Hepatic stellate cell (primary cell): Measurements from ENCODE around the gene LMOD3.

Experiments used
- DNase-seq: peaks from one replicate; pipeline ENCODE4 v3.0.0; 2011; ENCODE audit warnings: low spot score

The LMOD3 gene

DNA sequence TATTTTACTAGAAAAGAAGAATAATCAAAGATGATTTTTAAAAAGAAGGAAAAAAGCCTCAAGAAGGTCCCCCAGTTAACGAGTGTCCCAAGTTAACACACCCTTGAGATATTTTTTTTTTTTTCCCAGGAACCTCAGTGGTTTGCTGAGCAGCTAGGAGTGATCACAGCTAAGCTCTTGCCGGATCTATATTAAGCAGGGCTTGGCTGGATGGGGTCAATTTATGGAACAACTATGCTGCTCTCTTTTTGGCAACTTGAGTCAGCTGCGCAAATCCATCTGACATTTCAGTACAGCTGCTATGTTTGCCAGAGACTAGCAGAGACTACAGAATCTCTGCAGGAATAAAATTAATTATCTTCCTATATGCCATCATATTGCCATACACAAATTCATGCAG, at the start of gene LMOD3:
Gene LMOD3 (minus strand): TSS at position 193 of the 400 bp plus-strand sequence. CDS start 209 bp downstream, outside the sequence.
- no peak for DNase-seq

DNA sequence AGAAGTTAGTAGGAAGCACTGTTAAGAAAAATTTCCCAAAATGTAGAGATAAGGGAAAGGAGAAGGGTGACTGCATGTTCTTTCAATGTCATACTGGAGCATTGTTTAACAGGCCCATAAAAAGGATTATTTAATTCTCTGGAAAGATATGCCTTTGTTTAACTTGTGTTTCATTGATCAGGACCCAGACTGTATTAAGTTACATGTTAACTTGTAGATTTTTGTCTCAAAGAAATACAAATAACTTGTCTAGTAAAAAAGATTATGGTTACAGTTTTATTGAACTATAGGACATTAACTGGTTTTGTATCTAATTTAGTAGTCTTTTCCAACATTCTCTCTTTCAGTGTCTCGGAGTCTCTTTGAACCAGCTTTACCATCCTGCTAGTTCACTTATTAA, 49.7 kb upstream of the LMOD3 start:
- no peak for DNase-seq

DNA sequence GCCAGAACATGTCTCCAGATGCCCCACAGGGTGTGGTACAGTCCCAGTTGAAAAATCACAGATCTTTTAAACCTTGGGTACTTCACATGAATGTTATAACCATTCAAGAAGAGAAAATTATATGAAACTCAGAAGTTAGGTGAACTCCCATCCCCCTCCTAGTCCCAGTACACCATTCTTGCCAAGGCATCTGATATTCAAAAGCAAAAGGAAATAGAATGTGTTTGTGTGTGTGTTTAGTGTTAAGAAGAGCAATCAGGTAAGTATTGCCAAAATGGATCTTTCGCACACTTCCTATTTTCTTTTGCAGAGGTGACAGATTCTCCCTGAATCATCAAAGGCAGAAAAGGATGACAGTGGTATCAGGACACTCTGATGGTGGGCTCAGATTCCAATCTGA, 44.1 kb upstream of the LMOD3 start:
- DNase-seq = no peak

DNA sequence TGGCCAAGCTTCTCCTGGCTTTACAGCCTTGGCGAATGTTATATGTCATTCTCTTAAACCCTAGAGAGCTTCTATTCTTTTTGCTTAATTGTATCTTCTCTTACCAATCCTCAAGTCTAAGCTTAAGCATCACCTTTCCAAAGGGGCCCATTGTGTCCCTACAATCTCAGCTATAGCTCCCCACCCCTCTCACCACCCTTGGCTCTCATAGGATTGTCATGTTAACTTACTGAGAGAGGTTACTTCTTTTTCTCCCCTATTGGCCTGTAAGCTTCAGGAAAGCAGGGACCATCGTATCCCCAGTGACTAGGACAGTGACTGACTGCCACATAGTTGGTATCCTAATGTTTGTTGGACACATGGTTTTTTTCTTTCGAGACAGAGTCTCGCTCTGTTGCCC, 43.3 kb upstream of the LMOD3 start:
- no peak for DNase-seq

DNA sequence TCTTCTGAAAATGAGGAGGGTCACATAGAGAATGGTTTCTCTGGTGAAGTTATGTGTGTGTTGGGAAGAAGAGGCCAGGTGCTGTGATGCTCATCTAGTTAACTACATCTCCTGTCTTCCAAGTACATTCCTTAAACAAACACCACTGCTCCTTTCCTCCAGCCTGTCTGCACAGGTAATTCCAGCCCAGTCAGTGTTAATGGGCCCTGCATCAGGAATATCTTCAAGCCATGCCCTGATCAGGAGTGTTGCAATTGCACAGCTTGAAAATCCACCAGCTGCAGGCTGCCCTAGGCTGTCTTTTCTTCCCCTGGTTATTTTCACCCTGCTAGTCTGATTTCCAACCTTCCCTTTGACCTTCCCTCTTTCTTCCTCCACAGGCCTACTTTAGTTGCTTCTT, 41.9 kb upstream of the LMOD3 start:
- no peak for DNase-seq

DNA sequence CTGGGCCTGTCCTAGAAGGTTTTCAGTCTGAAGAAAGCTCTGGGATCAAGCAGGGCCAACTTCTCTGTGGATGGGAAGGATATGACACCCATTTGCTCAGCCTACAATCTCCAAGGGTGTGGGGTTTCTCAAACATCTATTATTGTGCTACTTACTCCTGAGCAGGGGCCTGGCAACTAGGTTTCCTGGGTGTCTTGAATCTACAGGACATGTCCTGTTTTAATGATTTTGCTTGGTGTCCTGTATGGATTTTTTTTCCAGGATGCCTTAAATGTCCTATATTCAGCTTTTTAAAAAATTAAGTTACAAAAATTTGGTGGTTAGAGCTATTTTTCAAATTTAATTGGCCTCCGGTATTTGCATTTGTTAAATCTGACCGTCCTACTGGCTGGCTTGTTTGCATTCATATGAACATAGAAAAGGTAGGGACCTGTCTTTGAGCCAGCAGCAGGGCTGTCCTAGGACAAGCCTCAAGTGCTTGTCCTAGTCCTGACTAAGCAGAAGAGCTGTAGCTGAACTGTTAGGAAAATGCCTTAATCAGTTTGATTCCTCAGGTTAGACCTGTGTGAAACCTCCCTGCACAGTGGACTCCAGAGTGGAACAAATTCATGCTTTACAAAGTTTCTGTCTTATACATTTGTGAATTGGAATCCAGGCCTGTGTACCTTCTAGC, 40.0 kb upstream of the LMOD3 start:
- no peak for DNase-seq

DNA sequence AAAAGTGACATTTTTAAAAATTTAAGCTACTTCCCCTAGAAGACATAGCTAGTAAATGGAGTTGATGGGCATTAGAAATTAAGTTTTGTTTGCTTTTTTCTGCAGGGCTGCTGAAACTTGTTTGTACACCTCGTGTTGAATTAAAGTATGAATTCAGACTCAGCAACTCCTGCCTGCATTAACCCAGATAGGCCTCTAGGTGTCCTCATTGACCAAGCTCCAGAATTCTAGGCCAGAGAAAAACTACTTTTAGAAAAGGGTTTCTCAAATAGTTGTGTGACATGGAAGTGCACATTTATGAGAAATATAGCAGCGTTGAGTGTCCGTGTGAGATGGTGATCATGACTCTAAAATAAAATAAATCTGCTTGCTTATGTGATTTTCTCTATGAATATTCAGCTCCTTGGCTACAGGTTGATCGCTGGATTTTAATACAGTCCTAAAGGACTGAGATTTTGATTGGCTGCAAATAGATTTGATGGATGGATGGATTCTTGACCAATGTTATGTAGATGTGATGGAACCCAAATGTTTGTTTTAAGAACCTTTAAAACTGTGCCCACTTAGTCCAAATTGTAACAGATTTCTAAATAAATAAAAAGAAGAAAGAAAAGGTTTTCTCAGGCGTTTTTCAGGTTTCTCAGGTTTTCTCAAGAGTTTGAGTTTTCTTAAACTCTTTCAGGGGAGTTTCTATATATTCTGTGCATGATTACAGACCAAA, 39.4 kb upstream of the LMOD3 start:
- peak; percentile 38 for DNase-seq

DNA sequence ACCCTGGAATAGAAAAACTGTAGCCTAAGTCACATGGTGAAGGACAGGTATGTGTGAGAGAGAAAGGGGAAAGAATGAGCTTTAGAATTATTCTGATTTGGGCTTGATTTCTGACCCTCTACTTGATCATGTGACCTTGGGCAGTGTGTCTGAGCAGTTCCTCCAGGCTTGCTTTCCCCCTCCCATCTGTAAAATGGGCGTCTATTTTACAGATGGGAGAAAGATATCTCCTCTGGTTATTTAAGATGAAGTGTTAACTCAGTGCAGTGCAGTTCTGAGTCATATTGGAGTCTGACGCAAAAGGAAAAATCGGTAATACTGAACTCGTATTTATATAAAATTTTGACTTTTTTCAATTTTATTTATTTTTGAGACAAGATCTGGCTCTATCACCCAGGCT, 38.1 kb upstream of the LMOD3 start:
- no peak for DNase-seq

DNA sequence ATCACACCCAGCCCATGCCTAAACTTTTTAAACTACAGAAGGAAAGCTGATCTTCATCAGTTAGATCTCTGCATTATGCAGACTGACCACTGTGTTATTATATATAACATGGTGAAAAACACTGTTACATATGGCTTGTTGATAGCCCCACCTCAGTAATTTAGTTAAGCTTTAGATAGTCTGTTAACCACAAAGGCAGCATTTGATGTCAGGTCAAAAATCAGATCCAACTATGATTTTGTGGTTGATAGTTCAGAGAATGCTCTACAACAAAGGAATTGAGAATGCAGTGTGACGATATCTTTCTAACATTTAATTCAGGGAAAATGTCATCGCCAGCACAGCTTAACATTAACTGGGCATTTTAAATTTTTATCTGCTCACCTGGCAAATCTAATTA, 37.7 kb upstream of the LMOD3 start:
- no peak for DNase-seq

DNA sequence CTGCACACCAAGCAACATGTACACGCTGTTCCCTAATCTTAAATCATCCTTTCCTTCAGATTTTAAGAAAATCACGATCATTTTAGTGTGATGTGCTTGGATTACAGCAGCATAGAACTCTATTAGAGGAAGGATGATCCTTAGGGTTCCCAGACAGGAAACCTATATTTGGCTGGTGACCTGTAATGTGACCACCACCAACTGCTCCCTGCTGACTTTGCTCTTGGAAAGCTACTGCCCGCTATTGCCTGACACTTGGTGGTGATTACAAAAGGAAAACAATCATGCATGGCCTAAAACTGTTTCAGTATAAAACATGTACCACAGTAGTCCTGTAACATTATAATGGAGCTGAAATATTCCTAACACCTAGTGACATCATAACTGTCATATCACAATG, 27.2 kb upstream of the LMOD3 start:
- DNase-seq = no peak

DNA sequence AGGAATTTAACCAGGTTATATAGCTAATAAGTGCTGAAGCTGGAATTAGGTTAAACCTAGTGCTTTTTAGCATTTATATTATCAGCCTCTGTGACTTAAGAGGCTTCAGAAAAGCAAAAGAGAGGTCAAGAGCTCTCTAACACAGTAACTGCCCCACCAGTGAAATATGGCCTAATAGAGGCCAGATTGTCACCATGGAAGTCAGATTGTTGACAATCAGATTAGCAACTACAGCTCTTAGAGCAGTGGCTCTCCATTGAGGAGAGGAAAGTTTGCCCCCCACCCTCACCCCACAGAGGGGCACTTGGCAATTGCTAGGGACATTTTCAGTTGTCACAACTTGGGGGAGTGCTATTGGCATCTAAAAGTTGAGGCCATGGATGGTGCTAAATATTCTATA, 23.3 kb upstream of the LMOD3 start:
- no peak for DNase-seq

DNA sequence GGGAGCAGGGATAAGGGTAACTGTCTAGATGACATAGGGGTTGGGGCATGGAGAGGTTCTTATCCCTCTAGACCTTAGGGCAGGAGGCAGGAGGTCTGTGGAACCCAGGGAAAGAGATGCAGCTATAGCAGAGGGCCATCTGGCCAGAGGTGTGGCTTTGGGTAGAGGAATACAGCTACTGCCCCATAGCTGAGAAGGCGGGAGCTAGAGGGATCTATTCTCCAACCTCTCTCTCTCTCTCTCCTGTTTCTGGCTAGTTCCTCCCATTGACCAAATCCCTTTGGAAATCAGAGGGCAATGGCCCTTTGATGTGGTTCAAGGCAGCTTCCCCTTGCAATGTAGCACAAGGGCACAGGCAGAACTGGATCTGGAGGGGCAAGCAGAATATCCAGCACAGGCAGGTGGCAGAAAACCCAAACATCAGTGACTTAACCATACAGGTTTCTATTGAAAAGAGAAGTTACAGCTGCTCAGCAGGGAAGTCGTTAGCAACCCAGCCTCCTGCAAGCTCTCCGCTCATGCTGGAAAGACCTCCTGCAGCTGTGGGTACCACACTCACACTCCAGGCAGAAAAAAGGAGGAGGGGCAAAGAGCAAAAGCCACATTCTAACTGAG, 22.3 kb upstream of the LMOD3 start:
- no peak for DNase-seq

DNA sequence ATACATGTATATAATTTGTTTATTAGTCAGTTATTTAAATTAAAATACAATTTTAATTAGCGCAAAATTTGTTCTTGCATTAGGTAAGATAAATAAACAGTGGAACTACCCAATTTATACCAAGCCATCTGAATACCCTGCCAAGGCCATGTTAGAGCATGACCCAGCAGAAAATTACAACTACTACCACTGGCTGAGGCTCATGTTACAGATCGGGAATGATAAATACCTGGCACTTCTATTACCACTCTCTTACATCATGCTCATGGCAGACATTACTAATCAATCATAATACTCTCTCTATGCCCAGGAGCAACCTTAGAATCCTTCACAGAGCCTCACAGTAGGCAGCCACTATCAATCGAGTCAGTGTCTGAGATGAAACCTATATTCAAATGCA, 21.2 kb upstream of the LMOD3 start:
- no peak for DNase-seq

DNA sequence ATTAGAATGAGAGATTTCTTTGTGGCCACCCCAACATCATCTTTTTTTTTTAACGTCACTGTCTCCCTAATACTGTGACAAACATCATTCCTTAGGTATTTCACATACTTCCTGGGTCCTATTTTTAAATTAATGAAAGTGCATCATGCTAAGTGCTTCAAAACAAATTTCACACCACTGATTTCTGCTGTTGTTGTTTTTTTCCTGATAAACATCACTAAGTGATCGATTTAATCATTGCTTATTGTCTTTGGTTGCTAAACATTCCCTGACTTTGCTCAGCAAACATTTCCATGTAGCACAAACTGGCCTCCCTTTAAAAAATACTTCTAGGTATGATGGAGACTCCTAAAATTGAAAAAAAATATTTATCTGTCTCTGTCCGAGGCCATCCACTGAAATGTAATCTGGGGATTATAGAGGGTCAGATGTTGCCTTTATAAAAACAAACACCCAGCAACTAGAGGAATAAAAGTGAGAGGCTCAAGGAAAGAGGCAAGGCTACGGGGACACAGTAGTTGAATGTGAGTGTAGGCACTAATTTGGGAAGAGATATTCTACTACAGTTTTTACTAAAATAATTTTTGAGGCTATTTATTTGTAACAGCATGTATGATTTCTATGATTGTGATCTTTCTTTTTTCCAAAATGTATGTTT, 20.5 kb upstream of the LMOD3 start:
- no peak for DNase-seq

DNA sequence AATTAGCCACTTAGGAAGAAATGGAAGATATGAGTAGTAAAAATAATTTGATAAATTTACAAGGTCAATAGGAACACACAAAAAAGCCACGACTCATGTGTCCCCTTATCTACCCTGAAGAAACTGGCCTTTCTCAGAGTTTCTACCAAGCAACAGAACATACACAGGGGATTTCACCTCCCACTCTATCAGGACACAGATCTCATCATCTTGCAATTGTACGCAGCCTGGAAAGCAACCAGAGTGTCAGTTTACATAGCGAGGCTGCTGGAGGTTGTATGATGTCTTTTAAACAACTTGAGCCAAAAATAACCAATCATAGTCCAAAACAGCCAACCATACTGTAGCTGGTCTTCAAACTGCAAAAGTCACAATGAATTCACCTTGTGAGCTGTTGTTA, 19.7 kb upstream of the LMOD3 start:
- no peak for DNase-seq

DNA sequence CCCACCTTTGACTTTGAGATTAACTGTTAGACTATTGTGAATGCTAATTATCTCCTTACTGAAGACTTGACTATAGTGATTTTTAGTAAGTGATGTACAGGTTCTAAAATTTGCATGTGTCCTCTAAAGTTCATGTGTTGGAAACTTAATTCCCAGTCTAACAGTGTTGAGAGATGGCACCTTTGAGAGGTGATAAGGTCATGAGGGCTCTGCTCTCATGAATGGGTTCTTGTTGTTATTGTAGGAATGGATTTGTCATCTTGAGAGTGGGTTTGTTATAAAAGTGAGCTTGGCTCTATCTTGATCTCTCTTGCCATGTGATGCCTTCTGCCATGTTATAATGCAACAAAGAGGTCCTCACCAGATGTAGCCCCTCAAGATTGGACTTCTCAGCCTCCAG, 18.9 kb upstream of the LMOD3 start:
- no peak for DNase-seq

DNA sequence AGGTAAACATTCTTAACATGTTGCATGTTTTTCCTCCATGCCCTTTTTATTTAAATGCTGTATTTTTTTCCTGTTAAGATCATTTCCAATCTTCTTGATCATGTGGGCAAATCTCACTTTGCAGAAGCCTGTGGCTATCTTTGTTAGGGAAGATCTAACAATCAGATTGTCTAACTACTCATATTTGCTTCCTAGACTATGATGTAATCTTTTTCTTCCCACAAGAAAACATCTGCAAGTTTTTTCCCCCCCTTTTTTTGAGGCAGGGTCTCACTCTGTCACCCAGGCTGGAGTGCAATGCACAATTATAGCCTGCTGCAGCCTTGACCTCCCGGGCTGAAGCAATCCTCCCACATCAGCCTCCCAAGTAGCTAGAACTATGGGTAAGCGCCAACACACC, 15.0 kb upstream of the LMOD3 start:
- no peak for DNase-seq

DNA sequence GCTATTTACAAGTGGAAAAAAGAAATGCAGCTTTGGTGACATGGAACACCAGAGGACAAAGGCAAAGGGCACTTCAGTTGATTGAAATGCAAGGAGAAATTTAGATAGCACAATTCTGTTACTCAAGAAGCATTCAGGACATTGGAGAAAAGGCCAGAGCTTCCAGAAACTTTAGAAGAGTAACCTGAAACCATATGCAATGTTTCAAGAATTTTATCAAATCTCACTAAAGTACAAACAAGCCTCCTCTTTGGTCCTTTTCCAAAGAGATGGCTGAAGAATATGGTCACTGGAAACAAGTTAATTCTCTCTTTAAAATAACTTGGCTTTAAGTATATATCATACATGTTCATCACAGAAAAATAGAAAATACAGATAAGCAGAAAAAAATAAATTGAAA, 14.6 kb upstream of the LMOD3 start:
- DNase-seq = no peak

DNA sequence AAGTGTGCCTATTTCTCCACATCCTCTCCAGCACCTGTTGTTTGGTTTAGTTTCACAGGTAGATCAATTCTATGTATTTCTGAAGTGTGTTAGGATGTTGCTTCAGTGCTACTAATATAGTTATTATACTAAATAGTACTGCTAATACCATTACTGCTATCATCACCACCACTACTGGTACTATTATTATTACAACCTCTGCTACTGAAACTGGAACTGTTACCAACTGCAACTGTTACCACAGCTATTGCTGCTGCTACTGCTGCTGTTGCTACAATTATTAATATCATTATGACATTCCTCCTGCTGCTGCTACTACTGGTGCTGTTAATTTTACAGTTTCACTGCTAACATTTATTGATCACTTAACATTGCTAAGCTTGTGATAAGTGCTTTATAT, 8.3 kb upstream of the LMOD3 start:
- no peak for DNase-seq

DNA sequence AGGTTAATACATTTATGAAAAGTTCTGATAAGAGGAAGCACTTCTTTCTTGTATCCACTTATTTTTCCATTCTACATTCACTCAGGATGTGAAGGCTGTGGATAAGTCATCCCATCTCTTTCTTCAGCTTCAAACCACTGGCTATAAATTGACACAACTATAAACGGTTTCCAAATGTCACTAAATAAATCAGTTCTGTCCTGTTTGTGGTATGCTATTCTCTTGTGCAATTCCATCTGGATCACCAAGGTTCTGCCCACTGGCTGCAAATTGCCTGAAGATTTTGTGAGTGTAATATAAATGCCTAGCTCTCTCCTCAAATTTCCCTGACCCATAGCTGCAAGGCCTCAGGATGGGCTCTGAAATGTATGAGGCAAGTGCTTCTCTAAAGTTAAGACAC, 7.1 kb upstream of the LMOD3 start:
- DNase-seq = no peak

DNA sequence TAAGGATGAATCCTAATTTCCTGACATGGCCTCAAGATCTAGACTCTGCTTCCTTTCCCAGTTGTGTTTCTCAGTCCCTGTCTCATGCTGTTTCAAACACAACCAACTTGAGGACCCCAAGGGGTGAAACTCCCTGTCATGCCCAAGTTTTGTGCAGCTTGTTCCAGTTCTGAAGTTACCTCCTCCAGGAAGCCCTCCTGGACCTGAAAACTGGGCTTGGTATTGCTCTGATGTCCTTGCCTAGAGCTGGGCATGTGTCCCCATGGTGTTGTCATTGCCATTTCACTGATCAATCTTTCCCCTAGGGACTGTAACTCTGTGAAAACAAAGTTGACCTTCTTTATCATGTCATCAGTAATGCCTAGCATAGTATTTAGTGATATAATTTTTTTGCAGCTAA, 6.1 kb upstream of the LMOD3 start:
- no peak for DNase-seq

DNA sequence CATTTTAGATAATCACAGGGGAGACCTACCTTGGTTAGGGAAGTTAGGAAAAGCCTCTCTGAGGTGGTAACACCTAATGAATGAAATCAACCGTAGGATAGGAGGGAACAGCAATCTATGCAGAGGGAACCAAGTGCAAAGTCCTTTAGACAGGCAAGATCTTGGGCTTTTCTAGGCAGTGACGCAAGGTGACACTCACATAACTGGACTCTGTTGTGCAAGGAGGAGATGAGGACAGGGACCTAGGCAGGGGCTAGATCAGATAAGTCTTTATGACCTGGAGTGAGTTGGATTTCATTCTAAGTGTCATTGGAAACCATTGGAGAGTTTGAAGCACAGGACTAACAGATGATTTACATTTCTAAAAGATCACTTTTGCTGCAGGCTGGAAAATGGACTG, 4.6 kb upstream of the LMOD3 start:
- DNase-seq = no peak

DNA sequence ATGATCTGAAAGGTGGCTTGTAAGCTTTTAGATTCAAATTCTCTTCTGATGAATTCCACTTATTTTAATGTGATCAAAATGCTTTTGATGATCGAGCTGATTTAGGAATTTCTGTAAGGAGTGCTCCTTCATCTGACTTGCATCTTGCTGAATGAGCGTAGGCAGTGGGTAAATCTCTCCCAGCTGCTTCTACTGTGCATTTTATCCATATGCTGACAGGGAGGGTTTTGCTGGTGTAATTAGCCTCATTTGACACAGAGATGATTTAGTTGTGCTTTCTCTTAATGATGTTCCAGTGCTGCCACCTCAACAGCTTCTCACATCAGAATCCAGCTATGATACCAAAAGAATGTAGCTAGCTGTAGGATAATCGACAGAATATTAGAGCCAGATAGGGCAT, 3.8 kb upstream of the LMOD3 start:
- no peak for DNase-seq
